HG03432 (cell line): ENCODE data around the gene SMPD2.

ENCODE experiments used
- ATAC-seq: cut with Tn5 transposase; IDR thresholded peaks from one replicate; pipeline ENCODE4 v1.9.1; 2021; ENCODE audit warnings: mild to moderate bottlenecking, moderate library complexity; ENCODE audit not compliant: unreplicated experiment

The SMPD2 gene

DNA sequence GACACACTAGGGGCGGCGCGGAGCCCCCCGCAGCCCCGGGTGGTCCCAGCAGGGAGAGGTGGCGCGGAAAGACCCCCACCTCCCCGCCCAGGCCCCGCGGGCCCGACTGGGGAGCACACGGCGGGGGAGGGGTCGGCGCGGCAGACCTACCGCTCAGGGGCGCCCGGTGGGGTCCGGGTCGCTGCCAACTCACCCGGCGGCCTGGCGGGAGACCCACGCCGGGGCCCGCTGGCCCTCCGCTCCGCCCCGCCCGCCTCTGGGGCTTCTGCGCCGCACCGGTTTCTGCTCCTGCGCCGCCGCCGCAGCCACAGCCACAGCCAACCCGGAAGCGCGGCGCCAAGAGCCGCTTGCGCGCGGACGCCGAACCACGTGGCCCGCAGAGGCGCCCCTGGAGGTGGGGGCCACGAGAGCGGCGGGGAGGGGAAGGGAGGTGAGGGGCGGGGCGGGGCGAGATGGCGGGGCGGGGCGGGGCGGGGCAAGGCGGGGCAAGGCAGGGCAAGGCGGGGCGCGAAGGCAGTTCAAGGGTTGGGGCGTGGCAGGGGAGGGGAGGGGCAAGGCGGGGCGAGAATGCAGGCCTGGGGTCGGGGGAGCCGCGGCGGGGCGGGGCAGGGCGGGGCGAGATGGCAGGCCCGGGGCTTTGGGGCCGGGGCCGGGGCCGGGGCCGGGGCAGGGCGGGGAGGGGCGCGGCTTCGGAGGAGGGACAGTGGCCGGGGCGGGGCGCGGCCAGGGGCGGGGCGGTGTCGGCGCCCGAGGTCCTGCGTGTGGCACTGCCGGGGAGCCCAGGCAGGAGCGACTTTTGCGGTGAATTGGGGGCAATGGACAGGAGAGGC is 42.6 kb downstream of the SMPD2 start, which contains the start of gene ZBTB24:
ZBTB24 (minus strand) TSS at position 315 of the 830 bp plus-strand sequence. CDS start 1,193 bp downstream, outside the sequence.
- ATAC-seq: peak; percentile 92

DNA sequence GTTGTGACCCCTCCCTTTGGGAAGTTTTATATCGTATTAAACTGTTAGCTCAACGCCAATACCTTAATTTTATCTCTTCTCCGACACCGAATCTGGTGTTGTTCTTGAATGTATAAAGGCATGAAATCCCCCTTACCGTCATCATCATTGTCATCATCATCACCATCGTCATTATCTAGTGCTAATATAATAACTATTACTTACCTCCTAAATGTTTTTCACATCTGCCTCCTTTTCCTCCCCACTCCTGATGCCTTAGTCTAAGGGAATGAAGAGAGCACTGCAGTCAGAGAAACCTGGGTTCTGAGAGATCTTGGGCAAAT is 43.2 kb downstream of the SMPD2 start:
- ATAC-seq: no peak

DNA sequence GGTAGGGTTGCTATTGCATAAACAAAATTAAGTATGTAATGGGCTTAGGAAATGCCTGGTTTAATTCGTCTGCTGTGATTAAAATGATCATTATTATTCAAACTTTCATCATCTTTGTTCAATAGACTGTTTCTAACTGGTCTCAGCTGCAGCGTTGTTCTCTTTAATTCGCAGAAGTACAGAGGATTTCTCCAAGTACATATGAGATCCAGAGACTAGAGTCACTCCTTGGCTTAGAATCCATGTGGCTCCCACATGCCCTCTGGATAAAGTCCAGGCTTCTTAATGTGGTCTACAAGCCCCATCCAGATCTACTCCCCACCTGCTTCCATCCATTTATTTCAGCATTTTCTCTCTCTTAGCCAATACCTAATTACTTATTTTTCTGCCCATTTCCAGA is 43.6 kb downstream of the SMPD2 start:
- no peak for ATAC-seq

DNA sequence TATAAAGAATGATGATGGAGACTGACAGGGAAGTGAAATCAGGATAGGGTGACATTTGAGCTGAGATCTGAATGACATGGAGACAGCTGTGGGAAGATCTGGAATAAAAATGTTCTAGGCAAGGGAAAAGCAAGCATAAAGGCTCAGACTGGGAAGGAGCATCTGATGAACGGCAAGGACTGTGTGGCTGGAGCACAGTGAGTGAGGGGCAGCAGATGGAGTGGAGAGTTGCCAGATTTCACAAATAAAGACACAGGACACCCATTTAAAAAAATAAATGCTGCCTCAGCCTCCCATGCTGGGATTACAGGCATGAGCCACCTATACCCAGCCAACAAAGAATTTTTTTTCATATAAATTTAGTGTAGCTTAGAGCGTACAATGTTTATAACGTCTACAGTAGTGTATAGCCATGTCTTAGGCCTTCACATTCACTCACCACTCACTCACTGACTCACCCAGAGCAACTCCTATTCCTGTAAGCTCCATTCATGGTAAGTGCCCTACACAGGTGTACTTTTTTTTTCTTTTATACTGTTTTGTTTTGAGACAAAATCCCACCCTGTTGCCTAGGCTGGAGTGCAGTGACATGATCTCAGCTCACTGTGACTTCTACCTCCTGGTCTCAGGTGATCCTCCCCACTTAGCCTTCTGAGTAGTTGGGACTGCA is 44.9 kb downstream of the SMPD2 start:
- no peak for ATAC-seq

DNA sequence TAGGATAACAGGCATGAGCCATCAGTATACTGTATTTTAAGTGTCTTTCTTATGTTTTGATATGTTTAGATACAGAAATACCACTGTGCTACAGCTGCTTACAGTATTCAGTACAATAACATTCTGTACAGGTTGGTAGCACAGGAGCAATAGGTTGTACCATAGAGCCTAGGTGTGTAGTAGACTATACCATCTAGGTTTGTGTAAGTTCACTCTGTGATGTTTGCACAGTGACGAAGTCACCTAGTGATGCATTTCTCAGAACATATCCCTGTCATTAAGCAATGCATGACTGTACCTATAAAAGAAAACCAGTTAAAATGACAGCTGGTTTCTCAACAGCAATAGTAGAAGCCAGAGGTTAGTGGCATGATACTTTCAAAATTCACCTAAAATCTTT is 45.5 kb downstream of the SMPD2 start:
- ATAC-seq: no peak

DNA sequence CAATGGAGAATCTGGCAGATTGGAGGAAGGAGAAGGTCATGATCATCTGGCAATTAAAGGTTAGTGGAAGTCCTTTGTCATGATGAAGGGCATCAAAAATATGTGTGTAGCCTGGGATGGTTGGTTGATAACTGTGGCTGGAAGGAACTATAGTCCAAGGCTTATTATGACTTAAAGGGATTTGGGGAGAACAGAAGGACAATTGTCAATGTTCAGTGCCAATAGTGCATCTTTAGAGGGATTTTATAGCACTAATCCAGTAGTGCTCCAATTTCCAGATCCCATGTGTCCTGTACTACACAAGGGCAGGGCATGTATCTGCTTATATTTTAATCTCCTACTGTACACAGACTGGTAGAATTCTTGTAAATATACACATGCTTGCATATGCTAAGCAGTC is 47.5 kb downstream of the SMPD2 start:
- ATAC-seq: no peak

DNA sequence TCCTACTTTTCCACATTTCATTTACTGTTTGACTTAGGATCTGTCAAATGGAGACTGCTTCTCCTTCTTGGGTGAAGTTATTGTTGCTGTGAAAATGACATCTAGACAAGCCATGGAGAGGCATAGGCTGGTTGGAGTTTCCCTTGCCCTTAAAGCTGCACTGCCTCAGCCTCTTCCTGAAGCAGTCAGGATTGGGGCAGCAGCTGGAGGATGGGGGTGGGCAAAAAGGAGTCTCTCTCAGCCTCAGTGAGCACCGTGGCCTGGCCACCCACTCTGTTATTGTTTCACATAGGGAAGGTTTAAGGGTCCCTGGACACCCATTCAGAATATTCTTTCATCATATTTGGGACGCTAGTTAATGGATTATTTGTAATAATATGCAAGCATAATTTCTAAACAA is 50.2 kb downstream of the SMPD2 start:
- ATAC-seq: no peak

DNA sequence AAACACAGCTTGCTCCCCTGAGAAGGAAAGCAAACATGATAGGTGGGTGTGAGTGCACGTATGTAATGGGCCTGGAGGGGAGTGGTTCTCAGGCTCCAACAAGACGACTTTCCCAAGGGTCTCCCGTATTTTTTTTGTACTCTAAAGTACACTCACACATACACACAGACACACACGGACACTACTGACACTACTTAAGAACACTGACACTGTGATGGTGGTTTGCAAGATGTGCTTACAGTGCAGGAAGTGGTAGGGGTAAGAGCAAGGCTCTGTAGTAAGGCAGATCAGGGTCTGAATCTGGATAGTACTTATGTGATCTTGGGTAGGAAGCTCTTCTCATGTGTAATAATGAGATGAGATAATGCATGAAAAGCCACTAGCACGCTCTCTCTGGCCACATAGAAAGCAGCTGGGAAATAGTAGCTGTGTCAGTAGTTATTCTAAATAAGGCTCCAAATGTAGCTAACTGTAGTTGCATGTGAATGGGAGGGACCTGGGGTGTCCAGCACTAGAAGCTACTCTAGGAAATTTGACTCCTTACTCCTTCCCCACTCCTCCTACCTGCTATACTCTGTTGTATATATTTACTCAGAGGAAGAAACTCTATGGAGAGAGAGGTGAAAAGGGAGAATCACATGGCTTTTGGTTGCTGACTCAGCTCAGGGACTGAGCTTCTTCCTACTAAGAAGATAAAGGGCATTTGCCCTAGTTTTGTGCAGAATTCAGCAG is 50.8 kb downstream of the SMPD2 start:
- no peak for ATAC-seq
